ENCODE measurements around the gene PNP.
"Not testable (repeated sequence)": the region's sequence is repeated elsewhere in the genome, so short reads cannot be mapped to it uniquely, and the experiment has no call there.

The PNP gene

GRCh38 chr14:20503898-20504297 lies 34.7 kb downstream of the PNP start:
- no peaks in the 10 kb centered on the region for H3K9me3 ChIP-seq
- H3K27me3 ChIP-seq, result peaks cover 3% of the 10 kb centered on the region; the same call in 1 of the 2 replicates
- no peak for DNase-seq

GRCh38 chr14:20506276-20506675 lies 37.1 kb downstream of the PNP start:
- not testable (repeated sequence) for H3K9me3 ChIP-seq; H3K36me3 ChIP-seq; H3K4me1 ChIP-seq; H3K4me3 ChIP-seq (ENCODE audit: low read depth, low read length); DNase-seq
- peaks cover 10% of the 10 kb centered on the region; the same call in 1 of the 2 replicates for H3K27me3 ChIP-seq

More at GRCh38 chr14:20503898-20504297, 34.7 kb downstream of the PNP start:
- TF ChIP-seq CTCF (IDR thresholded peaks at IDR 0.05; ENCODE audit: low read depth, low read length), result no peak
- Histone ChIP-seq H3K36me3 (no peaks in the 10 kb centered on the region), H3K4me1 (no peaks in the 10 kb centered on the region), H3K4me3 (ENCODE audit: low read depth, low read length) (no peak overlapping the region)

- not testable (repeated sequence) for H3K9me3 ChIP-seq; DNase-seq; H3K4me1 ChIP-seq; H3K36me3 ChIP-seq; H3K4me3 ChIP-seq (ENCODE audit: low read depth, low read length)
- H3K27me3 ChIP-seq, result peaks cover 13% of the 10 kb centered on the region
Measured at GRCh38 chr14:20506752-20507151, 37.5 kb downstream of the PNP start.

- peaks cover 15% of the 10 kb centered on the region for H3K27me3 ChIP-seq
- not testable (repeated sequence) for H3K4me3 ChIP-seq (ENCODE audit: low read depth, low read length); DNase-seq; H3K36me3 ChIP-seq; H3K4me1 ChIP-seq; H3K9me3 ChIP-seq
Measured at GRCh38 chr14:20507537-20507936, 38.3 kb downstream of the PNP start.

- TF ChIP-seq CTCF (IDR thresholded peaks at IDR 0.05; ENCODE audit: low read depth, low read length), result no peak
- H3K27me3 ChIP-seq, result peaks cover 17% of the 10 kb centered on the region
- no peak for DNase-seq
- no peaks in the 10 kb centered on the region for H3K4me1 ChIP-seq
- no peaks in the 10 kb centered on the region for H3K9me3 ChIP-seq
- H3K4me3 ChIP-seq (ENCODE audit: low read depth, low read length), result no peak overlapping the region
- H3K36me3 ChIP-seq, result no peaks in the 10 kb centered on the region
Measured at GRCh38 chr14:20508367-20508766, 39.2 kb downstream of the PNP start.

DNA sequence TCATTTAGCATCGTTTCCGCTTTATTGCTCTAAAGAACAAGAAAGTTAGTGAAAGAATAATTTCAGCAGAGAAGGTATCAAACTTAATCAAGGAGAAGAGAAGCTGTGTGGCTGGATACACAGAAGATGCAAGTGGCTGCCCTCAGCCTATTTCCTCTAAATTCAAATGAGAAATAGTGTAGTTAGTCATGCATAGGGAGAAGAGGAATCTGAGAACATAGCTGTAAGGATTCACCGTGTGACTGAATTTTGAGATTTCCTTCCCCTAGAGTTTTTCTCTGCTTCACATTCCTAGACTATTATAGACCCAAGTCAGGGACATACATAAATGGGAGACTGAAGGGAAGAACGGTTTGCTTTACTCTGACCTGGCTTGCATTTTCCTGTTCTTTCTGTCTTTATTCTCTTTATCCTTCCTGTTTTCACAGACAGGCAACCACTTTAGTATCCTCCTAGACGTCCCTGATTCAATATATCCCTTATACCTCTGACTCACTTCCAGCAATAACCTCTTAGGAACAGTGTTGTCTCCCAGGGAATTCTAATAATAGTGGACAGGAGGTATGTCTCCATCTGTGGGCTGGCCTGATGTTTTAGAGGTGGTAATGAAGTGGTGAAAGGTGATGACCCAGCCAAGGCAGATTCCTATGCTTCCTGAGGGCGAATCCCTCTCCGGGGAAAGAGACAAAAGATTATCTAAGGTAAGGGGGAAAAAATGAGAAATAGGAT lies 43.1 kb downstream of the PNP start:
- H3K27me3 ChIP-seq, result peaks cover 17% of the 10 kb centered on the region
- no peaks in the 10 kb centered on the region for H3K36me3 ChIP-seq
- no peak for DNase-seq
- no peaks in the 10 kb centered on the region for H3K4me1 ChIP-seq
- no peak overlapping the region for H3K4me3 ChIP-seq (ENCODE audit: low read depth, low read length)
- H3K9me3 ChIP-seq, result no peaks in the 10 kb centered on the region
- no peak for TF ChIP-seq CTCF (IDR thresholded peaks at IDR 0.05; ENCODE audit: low read depth, low read length)

- no peaks in the 10 kb centered on the region for H3K9me3 ChIP-seq
- H3K4me1 ChIP-seq, result no peaks in the 10 kb centered on the region
- no peak overlapping the region for H3K4me3 ChIP-seq (ENCODE audit: low read depth, low read length)
- DNase-seq, result no peak
- TF ChIP-seq CTCF (IDR thresholded peaks at IDR 0.05; ENCODE audit: low read depth, low read length), result no peak
- no peaks in the 10 kb centered on the region for H3K36me3 ChIP-seq
- H3K27me3 ChIP-seq, result peaks cover 11% of the 10 kb centered on the region
Measured at GRCh38 chr14:20515846-20516245, 46.6 kb downstream of the PNP start.

GRCh38 chr14:20516921-20517320 lies 47.7 kb downstream of the PNP start:
- no peaks in the 10 kb centered on the region for H3K9me3 ChIP-seq
- H3K4me3 ChIP-seq (ENCODE audit: low read depth, low read length), result no peak overlapping the region
- no peaks in the 10 kb centered on the region for H3K36me3 ChIP-seq
- DNase-seq, result no peak
- H3K4me1 ChIP-seq, result no peaks in the 10 kb centered on the region
- peaks cover 7% of the 10 kb centered on the region for H3K27me3 ChIP-seq
- no peak for TF ChIP-seq CTCF (IDR thresholded peaks at IDR 0.05; ENCODE audit: low read depth, low read length)
